Parathyroid adenoma (tissue), 2 donors: ENCODE measurements around the gene SKI.

Source experiments
- H2AFZ ChIP-seq: fragments of 300-600 bp; sonication (generic); one replicate; pipeline ENCODE4 v1.7.0; 2017; ENCODE audit warnings: antibody characterized with exemption, mild to moderate bottlenecking
- H3K27ac ChIP-seq: fragments of 300-600 bp; sonication (generic); one replicate; pipeline ENCODE4 v1.7.0; 2017
- H3K27me3 ChIP-seq: fragments of 300-600 bp; sonication (generic); one replicate; pipeline ENCODE4 v1.7.0; 2017; ENCODE audit warnings: low read length; ENCODE audit not compliant: control insufficient read depth, insufficient read depth
- H3K36me3 ChIP-seq: fragments of 300-600 bp; sonication (generic); one replicate; pipeline ENCODE4 v1.7.0; 2017; ENCODE audit warnings: low read length; ENCODE audit not compliant: control insufficient read depth, insufficient read depth
- H3K4me1 ChIP-seq: fragments of 300-600 bp; sonication (generic); one replicate; pipeline ENCODE4 v1.7.0; 2017; ENCODE audit warnings: control low read depth
- H3K4me2 ChIP-seq: fragments of 300-600 bp; sonication (generic); one replicate; pipeline ENCODE4 v1.7.0; 2017; ENCODE audit warnings: low read length
- H3K4me3 ChIP-seq: fragments of 300-600 bp; sonication (generic); one replicate; pipeline ENCODE4 v1.7.0; 2017; ENCODE audit warnings: low read depth, low read length
- H3K79me2 ChIP-seq: fragments of 300-600 bp; sonication (generic); one replicate; pipeline ENCODE4 v1.7.0; 2017; ENCODE audit warnings: control low read depth
- H3K9ac ChIP-seq: fragments of 300-600 bp; sonication (generic); one replicate; pipeline ENCODE4 v1.7.0; 2017; ENCODE audit warnings: mild to moderate bottlenecking
- H3K9me3 ChIP-seq: fragments of 300-600 bp; sonication (generic); one replicate; pipeline ENCODE4 v1.7.0; 2017; ENCODE audit warnings: low read length; ENCODE audit not compliant: control insufficient read depth
- TF ChIP-seq, protein P1 (sequence below): fragments of 300-600 bp; sonication (generic); IDR thresholded peaks from one replicate; pipeline ENCODE4 v1.7.0; 2017; ENCODE audit warnings: antibody characterized with exemption, mild to moderate bottlenecking
- donor health status: primary hyperparathyroidism.

Gene SKI

DNA sequence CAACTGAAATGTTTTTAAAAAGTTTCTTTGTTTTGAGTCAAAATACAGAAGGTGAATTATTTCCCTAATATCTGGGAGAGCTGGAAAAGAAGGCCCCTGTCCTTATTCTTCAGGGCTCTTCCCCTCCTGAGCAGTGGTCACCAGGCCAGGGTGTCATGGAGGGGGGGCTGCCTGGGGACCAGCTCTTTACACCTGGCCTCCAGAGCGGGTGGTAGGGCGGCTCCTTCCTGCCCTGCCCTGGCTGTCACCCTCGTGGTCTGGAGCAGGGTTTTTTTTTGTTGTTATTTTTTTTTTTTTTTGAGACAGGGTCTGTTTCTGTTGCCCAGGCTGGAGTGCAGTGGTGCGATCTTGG is 6.6 kb downstream of the SKI start:
- Histone ChIP-seq H3K27ac (no peak overlapping the region), H3K4me1 (peaks cover under 1% of the 10 kb centered on the region), H3K27me3 (no peaks in the 10 kb centered on the region), H3K4me3 (no peak overlapping the region), H3K4me2 (peak overlapping the region; percentile 19), H3K9ac (no peak overlapping the region), H3K79me2 (peaks cover 75% of the 10 kb centered on the region), H3K9me3 (no peaks in the 10 kb centered on the region), H3K36me3 (no peaks in the 10 kb centered on the region), H2AFZ (no peak overlapping the region)
- TF ChIP-seq, protein P1, sequence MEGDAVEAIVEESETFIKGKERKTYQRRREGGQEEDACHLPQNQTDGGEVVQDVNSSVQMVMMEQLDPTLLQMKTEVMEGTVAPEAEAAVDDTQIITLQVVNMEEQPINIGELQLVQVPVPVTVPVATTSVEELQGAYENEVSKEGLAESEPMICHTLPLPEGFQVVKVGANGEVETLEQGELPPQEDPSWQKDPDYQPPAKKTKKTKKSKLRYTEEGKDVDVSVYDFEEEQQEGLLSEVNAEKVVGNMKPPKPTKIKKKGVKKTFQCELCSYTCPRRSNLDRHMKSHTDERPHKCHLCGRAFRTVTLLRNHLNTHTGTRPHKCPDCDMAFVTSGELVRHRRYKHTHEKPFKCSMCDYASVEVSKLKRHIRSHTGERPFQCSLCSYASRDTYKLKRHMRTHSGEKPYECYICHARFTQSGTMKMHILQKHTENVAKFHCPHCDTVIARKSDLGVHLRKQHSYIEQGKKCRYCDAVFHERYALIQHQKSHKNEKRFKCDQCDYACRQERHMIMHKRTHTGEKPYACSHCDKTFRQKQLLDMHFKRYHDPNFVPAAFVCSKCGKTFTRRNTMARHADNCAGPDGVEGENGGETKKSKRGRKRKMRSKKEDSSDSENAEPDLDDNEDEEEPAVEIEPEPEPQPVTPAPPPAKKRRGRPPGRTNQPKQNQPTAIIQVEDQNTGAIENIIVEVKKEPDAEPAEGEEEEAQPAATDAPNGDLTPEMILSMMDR: no peak

DNA sequence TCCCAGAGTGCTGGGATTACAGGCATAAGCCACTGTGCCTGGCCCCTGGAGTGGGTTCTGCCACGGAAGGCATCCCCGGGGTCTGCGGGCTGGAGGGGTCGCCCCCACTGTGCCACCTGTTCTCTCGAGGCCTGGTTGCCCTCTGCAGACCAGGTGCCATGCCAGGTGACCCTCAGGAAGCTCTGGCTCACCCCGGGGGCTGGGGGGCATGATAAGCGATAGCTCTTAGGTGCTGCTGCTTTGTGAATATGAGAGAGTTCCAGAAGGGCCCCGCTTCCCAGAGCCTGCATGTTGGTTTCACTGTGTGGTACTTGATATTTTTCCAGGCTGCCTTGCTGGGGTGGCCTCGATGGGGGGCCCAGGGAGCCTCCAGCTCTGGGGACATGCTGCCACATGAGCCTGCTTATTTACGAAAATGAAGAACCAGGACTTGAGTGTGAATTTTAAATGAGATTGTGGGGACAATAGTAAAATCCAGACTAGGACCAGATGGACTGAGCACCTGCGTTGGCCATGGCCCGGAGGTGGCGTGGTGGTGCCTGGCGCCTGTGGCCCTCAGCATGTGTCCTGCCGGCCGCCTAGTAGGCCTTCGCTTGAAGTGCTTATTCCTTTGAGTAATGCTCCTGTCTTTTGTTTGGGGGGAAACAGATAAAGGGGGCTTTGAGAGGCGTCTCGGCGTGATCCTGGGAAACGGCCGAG is 7.3 kb downstream of the SKI start:
- TF ChIP-seq, protein P1: no peak
- peaks cover 5% of the 10 kb centered on the region for H3K4me1 ChIP-seq
- no peaks in the 10 kb centered on the region for H3K27me3 ChIP-seq
- H3K36me3 ChIP-seq: no peaks in the 10 kb centered on the region
- H3K4me2 ChIP-seq: no peak overlapping the region
- no peaks in the 10 kb centered on the region for H3K9me3 ChIP-seq
- H3K9ac ChIP-seq: no peak overlapping the region
- no peak overlapping the region for H3K27ac ChIP-seq
- no peak overlapping the region for H3K4me3 ChIP-seq
- peaks cover 72% of the 10 kb centered on the region for H3K79me2 ChIP-seq
- no peak overlapping the region for H2AFZ ChIP-seq

DNA sequence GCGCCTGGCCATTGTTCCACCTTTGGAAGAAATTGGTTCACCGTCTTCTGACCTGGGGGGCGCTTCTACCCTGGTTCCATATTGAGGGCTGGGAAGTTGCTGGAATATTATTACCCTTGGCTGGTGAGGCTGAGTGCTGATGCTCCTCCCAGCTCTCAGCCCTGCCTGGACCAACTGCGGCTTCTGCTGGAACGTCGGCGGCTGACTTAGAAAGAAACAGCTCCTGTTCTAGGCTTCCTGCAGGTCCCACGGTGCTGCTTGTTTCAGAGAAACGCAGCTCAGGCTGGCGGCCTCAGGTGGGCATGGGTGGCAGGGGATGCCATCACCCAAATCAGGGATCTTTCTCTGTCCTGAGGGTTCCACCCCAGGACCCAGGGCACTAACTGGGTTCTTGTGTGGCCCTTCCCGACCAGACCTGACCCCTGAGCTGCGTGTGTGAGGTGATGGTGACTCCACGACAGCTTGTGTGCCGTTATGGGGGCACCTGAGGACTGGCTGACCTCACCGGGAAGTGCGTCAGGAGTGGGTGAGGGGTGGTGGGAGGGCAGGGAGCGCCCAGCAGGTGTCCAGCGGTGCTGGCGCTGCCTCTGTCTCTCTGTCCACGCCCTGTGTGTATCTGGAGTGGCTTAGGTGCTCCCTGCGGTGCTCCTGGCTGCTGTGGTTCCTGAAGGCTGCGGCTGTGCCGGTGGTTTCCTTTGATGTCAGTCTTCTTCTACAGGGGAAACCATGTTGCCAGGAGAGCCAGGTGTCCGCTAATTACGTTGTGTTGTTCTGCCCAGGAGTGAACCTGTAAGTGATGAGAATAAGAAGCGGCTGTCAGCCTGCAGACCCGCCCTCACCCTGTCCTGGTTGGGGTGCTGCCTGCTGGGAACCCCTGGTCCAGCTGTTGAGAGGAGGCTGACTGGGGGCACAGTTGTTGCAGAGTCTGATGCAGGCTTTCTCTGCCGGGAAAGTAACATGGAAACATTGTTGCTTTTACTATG is 8.9 kb downstream of the SKI start:
- no peak overlapping the region for H3K9ac ChIP-seq
- H3K4me1 ChIP-seq: peaks cover 5% of the 10 kb centered on the region
- H3K27me3 ChIP-seq: no peaks in the 10 kb centered on the region
- no peak overlapping the region for H3K4me2 ChIP-seq
- H2AFZ ChIP-seq: no peak overlapping the region
- H3K36me3 ChIP-seq: no peaks in the 10 kb centered on the region
- no peak overlapping the region for H3K4me3 ChIP-seq
- H3K9me3 ChIP-seq: no peaks in the 10 kb centered on the region
- TF ChIP-seq, protein P1: no peak
- H3K27ac ChIP-seq: no peak overlapping the region
- H3K79me2 ChIP-seq: peaks cover 62% of the 10 kb centered on the region

DNA sequence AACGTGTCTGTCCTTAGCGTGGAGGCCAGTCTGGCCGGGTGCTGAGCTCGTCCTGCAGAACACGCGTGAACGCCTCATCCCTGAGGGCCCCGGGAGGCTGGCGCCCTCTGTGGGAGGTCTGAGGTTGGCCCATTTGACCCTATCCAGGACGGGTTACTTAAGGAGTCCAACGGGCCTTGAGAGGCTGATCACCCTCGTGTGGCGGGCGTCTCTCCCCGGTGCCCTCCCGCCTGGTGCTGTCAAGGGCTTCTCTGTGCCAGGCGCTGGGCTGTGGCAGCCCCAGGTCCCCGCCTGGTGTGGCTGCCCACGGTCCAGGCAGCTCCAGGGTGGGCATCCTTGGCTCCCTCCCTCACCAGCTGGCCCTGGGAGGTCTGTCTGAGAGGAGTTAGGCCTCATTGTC is 9.7 kb downstream of the SKI start:
- Histone ChIP-seq H2AFZ (no peak overlapping the region), H3K27me3 (no peaks in the 10 kb centered on the region), H3K4me1 (peaks cover 5% of the 10 kb centered on the region), H3K9ac (no peak overlapping the region), H3K4me3 (no peak overlapping the region), H3K4me2 (no peak overlapping the region), H3K27ac (no peak overlapping the region), H3K36me3 (no peaks in the 10 kb centered on the region), H3K79me2 (peaks cover 60% of the 10 kb centered on the region), H3K9me3 (no peaks in the 10 kb centered on the region)
- TF ChIP-seq, protein P1: no peak
